Peyer's patch (tissue), 4 donors: ENCODE results near the gene FKTN.

Source experiments
- CTCF ChIP-seq, 6 experiments: fragments of 450-650 bp in 4 of 6; fragments of 200-600 bp in 2 of 6; sonication (generic) in 1 of 6; IDR thresholded peaks; one replicate each; pipeline ENCODE4 v1.5.1; 2017 to 2019; ENCODE audit warnings: antibody characterized with exemption in 6 of 6, mild to moderate bottlenecking in 3 of 6, moderate library complexity in 1 of 6
- POLR2A ChIP-seq, 2 donors: fragments of 450-650 bp; IDR thresholded peaks; one replicate each; pipeline ENCODE4 v1.5.1; 2017; ENCODE audit warnings: antibody characterized with exemption in 2 of 2, mild to moderate bottlenecking in 2 of 2, moderate library complexity in 2 of 2

DNA sequence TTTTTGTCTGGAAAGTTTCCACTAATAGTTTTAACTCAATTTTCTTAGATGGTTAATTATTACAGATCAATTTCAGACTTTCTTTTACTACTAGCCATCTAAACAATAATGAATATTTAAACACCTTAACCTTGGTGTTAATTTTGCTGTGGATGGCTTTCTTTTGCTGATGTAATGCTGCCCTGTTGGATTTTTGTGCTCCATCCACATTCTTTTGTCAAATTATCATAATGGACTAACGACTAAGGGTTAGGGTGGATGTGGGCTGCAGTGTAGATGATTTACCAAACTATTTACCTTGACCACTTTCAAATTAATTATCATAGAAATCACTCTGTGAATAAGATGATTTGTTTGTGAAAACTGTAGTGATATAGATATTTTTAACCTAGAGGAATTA lies 120.8 kb downstream of the FKTN start:
- TF ChIP-seq CTCF (IDR thresholded peaks at IDR 0.05) = no peak
- TF ChIP-seq POLR2A (IDR thresholded peaks at IDR 0.05) = no peak
